ENCODE data around the gene SIVA1. TPM values are rescaled to one million over a fixed set of nuclear protein-coding genes. Genes with fewer than 3 reads are reported as not detected.

SIVA1 gene
- total and polyA plus RNA-seq, 2 of the 8 experiments (the other 6 are each of a cell fraction or from before 2014, with no cell fraction given): 123 to 589 TPM

- peak; percentile 79 for FAIRE-seq
- peak; percentile 26 to 42; a peak in 2 of 4 replicates for TF ChIP-seq SIN3A (conservative IDR thresholded peaks at IDR 0.05 in 1 of 2, IDR thresholded peaks at IDR 0.05 in 1 of 2; ENCODE audit: low read depth in 1 of 2, low read length in 2 of 2)
- TF ChIP-seq, protein P1, sequence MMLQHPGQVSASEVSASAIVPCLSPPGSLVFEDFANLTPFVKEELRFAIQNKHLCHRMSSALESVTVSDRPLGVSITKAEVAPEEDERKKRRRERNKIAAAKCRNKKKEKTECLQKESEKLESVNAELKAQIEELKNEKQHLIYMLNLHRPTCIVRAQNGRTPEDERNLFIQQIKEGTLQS (IDR thresholded peaks at IDR 0.05; ENCODE audit: insufficient read depth, low read depth, low read length): no peak
- no peak for TF ChIP-seq SAP30 (IDR thresholded peaks at IDR 0.05; ENCODE audit: insufficient read depth, insufficient replicate concordance, low read length)
- no peak for TF ChIP-seq RXRA (IDR thresholded peaks at IDR 0.05; ENCODE audit: insufficient read depth, low read depth, low read length)
- peak; percentile 27; the same call in 1 of the 2 replicates for TF ChIP-seq YY1 (IDR thresholded peaks at IDR 0.05; ENCODE audit: low read depth, low read length)
- no peak; the same call in 1 of the 2 replicates for TF ChIP-seq SUZ12 (IDR thresholded peaks at IDR 0.05; ENCODE audit: low read length)
- TF ChIP-seq EP300 (IDR thresholded peaks at IDR 0.05; ENCODE audit: borderline replicate concordance in 1 of 2, low read depth in 2 of 2, low read length in 2 of 2): no peak
- TF ChIP-seq TBP (IDR thresholded peaks at IDR 0.05; ENCODE audit: low read depth, low read length): no peak
- TF ChIP-seq POLR2A (IDR thresholded peaks at IDR 0.05; ENCODE audit: control extremely low read depth in 1 of 2, low read depth in 2 of 2, low read length in 2 of 2): no peak
- no peak for TF ChIP-seq CBX5 (IDR thresholded peaks at IDR 0.05; ENCODE audit: low read depth, low read length)
These were observed 46.5 kb downstream of the SIVA1 start for GRCh38 chr14:104799244-104800014.

More at GRCh38 chr14:104799244-104800014, 46.5 kb downstream of the SIVA1 start:
- H3K79me2 ChIP-seq (ENCODE audit: control insufficient read depth in 1 of 2, insufficient read depth in 2 of 2, low read length in 2 of 2): no peaks in the 10 kb centered on the region
- no peak overlapping the region; the same call in 1 of the 2 replicates for H2BK5ac ChIP-seq (ENCODE audit: low read depth, low read length)
- H3K27me3 ChIP-seq (replicated peaks in 1 of 4; ENCODE audit: control insufficient read depth in 3 of 4, extremely low read depth in 1 of 4, insufficient read depth in 3 of 4, low read length in 3 of 4): peaks cover 20 to 74% (median 60%) of the 10 kb centered on the region in 4 experiments
- H3K18ac ChIP-seq (ENCODE audit: extremely low read depth, low read length): peak overlapping the region; percentile 93
- H3K4ac ChIP-seq (replicated peaks; ENCODE audit: insufficient read length, low read depth, low read length): peak overlapping the region; percentile 0
- H2AFZ ChIP-seq (ENCODE audit: low read length): peak overlapping the region; percentile 47; the same call in 1 of the 2 replicates
- H3K27ac ChIP-seq (ENCODE audit: low read depth, low read length): no peak overlapping the region
- peak overlapping the region; percentile 90 to 92 for H3K4me2 ChIP-seq (ENCODE audit: insufficient read depth in 1 of 2, low read depth in 2 of 2, low read length in 2 of 2)
- H3K14ac ChIP-seq (ENCODE audit: insufficient read length): no peak overlapping the region
- H4K8ac ChIP-seq (ENCODE audit: extremely low read depth, insufficient read depth, low read length): peak overlapping the region; percentile 53
- H2BK120ac ChIP-seq (replicated peaks; ENCODE audit: low read depth, low read length): no peak overlapping the region
- H3K79me1 ChIP-seq (ENCODE audit: low read depth, low read length): no peaks in the 10 kb centered on the region
- peaks cover 3 to 13% of the 10 kb centered on the region in 2 experiments for H4K20me1 ChIP-seq (replicated peaks in 1 of 2; ENCODE audit: control insufficient read depth in 1 of 2, insufficient read depth in 2 of 2, low read length in 2 of 2)
- no peak overlapping the region for H4K5ac ChIP-seq (ENCODE audit: insufficient read length, low read depth, low read length)
- no peaks in the 10 kb centered on the region for H3K9me3 ChIP-seq (ENCODE audit: insufficient read depth in 2 of 2, low read depth in 1 of 2, low read length in 1 of 2)
- no peak overlapping the region for H2AK5ac ChIP-seq (ENCODE audit: low read depth, low read length)
- no peak overlapping the region for H3K23ac ChIP-seq (ENCODE audit: insufficient read length)
- peaks cover 0 to 33% (median 27%) of the 10 kb centered on the region in 4 experiments; a peak in 6 of 7 replicates for H3K4me1 ChIP-seq (replicated peaks in 1 of 4; ENCODE audit: control insufficient read depth in 3 of 4, insufficient read depth in 4 of 4, low read length in 3 of 4)
- no peaks in the 10 kb centered on the region for H3K36me3 ChIP-seq (ENCODE audit: control insufficient read depth in 2 of 4, insufficient read depth in 4 of 4, low read length in 3 of 4)
- peak; percentile 29 to 69 for DNase-seq (ENCODE audit: low read depth in 1 of 2, low spot score in 2 of 2)
- H4K91ac ChIP-seq (replicated peaks; ENCODE audit: insufficient read length, low read length): no peak overlapping the region
- peaks cover 21% of the 10 kb centered on the region for H3K23me2 ChIP-seq (ENCODE audit: low read depth, low read length)
- ChIA-PET CTCF (ENCODE audit: partially characterized antibody) (interaction anchor here (1.5 to 2.9 kb wide), 6 partner anchors 19 to 74 kb away, joined by 4 to 15 read pairs (median 6); partner anchors contain the start of gene SIVA1), POLR2A (ENCODE audit: partially characterized antibody) (interaction anchor here (0.9 to 2.1 kb wide), 3 partner anchors 27 to 122 kb away, joined by 3 to 6 read pairs (median 4); no protein-coding TSS in a partner anchor)
- H3K4me3 ChIP-seq (ENCODE audit: extremely low read depth in 1 of 4, insufficient read depth in 2 of 4, low read depth in 3 of 4, low read length in 4 of 4): peak overlapping the region; percentile 64 to 85 (median 76)
- 18% methylated on average over 21 of the region's 21 CpGs; no CpG with 5 or more reads in 1 of the 2 experiments for WGBS, 2 experiments (ENCODE audit: extremely low coverage in 1 of 2, insufficient coverage in 1 of 2, insufficient read length in 1 of 2, insufficient replicate concordance in 2 of 2, low coverage in 1 of 2, low lambda C conversion rate in 2 of 2, missing lambda C conversion rate in 1 of 2)
- peak overlapping the region; percentile 27; the same call in 1 of the 2 replicates for H2BK20ac ChIP-seq (ENCODE audit: low read length)
- no peak overlapping the region for H3K56ac ChIP-seq (replicated peaks; ENCODE audit: insufficient read length, low read depth, low read length)
- peak overlapping the region; percentile 50; the same call in 1 of the 2 replicates for H2BK12ac ChIP-seq (ENCODE audit: low read depth, low read length)
- 0 out of 2 replicates have a peak overlapping the region, but pooled peaks have one; percentile 46 for H2BK15ac ChIP-seq (ENCODE audit: low read length)
- peak overlapping the region in 1 of 4 experiments; percentile 16; a peak in 3 of 7 replicates for H3K9ac ChIP-seq (replicated peaks in 1 of 4; ENCODE audit: extremely low read depth in 1 of 4, low read depth in 3 of 4, low read length in 3 of 4)
